MM.1S (cell line): ENCODE results near the gene OTOS.

Experiments used
- DNase-seq: peaks from one replicate; pipeline ENCODE4 v3.0.0-alpha.2; 2015
- H2AFZ ChIP-seq: fragments of 300-600 bp; sonication (generic); 2 replicates; pipeline ENCODE4 v1.6.0; 2016; ENCODE audit warnings: antibody characterized with exemption, low read length
- H3F3A ChIP-seq: fragments of 300-600 bp; sonication (generic); 2 replicates; pipeline ENCODE4 v1.6.1; 2016; ENCODE audit warnings: mild to moderate bottlenecking, antibody characterized with exemption, low read length, moderate library complexity, mixed read lengths; ENCODE audit not compliant: insufficient read depth
- H3K27ac ChIP-seq: fragments of 300-600 bp; sonication (generic); 2 replicates; pipeline ENCODE4 v1.5.1; 2016; ENCODE audit warnings: mild to moderate bottlenecking, low read length
- H3K27me3 ChIP-seq: fragments of 300-600 bp; sonication (generic); replicated peaks from 2 replicates; pipeline ENCODE4 v1.6.0; 2016; ENCODE audit warnings: low read length; ENCODE audit not compliant: insufficient read depth
- H3K36me3 ChIP-seq: fragments of 300-600 bp; sonication (generic); replicated peaks from 2 replicates; pipeline ENCODE4 v1.6.1; 2016; ENCODE audit warnings: mild to moderate bottlenecking, low read length, mixed read lengths; ENCODE audit not compliant: insufficient read depth
- H3K4me1 ChIP-seq: fragments of 300-600 bp; sonication (generic); 2 replicates; pipeline ENCODE4 v1.6.1; 2016; ENCODE audit warnings: low read length, mixed read lengths
- H3K4me2 ChIP-seq: fragments of 300-600 bp; sonication (generic); 2 replicates; pipeline ENCODE4 v1.6.0; 2016; ENCODE audit warnings: low read depth, low read length
- H3K4me3 ChIP-seq: fragments of 300-600 bp; sonication (generic); 2 replicates; pipeline ENCODE4 v1.5.1; 2016; ENCODE audit warnings: low read length, mixed read lengths
- H3K79me2 ChIP-seq: fragments of 300-600 bp; sonication (generic); 2 replicates; pipeline ENCODE4 v1.6.1; 2016; ENCODE audit warnings: mixed run types, low read length, mixed read lengths
- H3K9ac ChIP-seq: fragments of 300-600 bp; sonication (generic); 2 replicates; pipeline ENCODE4 v1.6.1; 2016; ENCODE audit warnings: low read length, mixed read lengths
- H3K9me2 ChIP-seq: fragments of 300-600 bp; sonication (generic); replicated peaks from 2 replicates; pipeline ENCODE4 v1.6.1; 2016; ENCODE audit warnings: mild to moderate bottlenecking, low read length, mixed read lengths; ENCODE audit not compliant: insufficient read depth
- H3K9me3 ChIP-seq: fragments of 300-600 bp; sonication (generic); replicated peaks from 2 replicates; pipeline ENCODE4 v1.6.1; 2016; ENCODE audit warnings: mild to moderate bottlenecking, low read length, mixed read lengths; ENCODE audit not compliant: insufficient read depth
- H4K20me1 ChIP-seq: fragments of 300-600 bp; sonication (generic); 2 replicates; pipeline ENCODE4 v1.6.1; 2016; ENCODE audit warnings: mild to moderate bottlenecking, low read length, moderate library complexity, mixed read lengths; ENCODE audit not compliant: insufficient read depth
- CTCF ChIP-seq: fragments of 300-600 bp; sonication (generic); IDR thresholded peaks from 2 replicates; pipeline ENCODE4 v1.5.1; 2016; ENCODE audit warnings: antibody characterized with exemption, low read length, mixed read lengths
- EZH2 ChIP-seq: fragments of 300-600 bp; sonication (generic); optimal IDR thresholded peaks from 2 replicates; pipeline ENCODE3; 2017; ENCODE audit warnings: low read depth, mild to moderate bottlenecking, antibody characterized with exemption, low read length, mixed read lengths
- EZH2phosphoT487 ChIP-seq: fragments of 300-600 bp; sonication (generic); IDR thresholded peaks from 2 replicates; pipeline ENCODE4 v1.6.1; 2018; ENCODE audit warnings: antibody characterized with exemption, low read length

OTOS gene

DNA sequence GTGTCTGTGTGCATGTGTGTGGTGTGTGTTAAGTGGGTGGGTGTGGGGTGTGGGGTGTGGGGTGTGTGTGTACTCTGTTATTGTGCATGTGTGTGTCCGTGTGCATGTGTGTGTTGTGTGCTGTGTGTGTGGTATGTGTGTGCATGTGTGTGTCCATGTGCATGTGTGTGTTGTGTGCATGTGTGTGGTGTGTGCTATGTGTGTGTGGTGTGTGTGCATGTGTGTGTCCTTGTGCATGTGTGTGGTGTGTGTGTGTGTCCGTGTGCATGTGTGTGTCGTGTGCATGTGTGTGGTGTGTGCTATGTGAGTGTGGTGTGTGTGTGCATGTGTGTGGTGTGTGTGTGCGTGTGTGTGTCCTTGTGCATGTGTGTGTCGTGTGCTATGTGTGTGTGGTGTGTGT, 6.9 kb upstream of the OTOS start:
- no peaks in the 10 kb centered on the region for H3K79me2 ChIP-seq
- TF ChIP-seq EZH2: no peak
- TF ChIP-seq EZH2phosphoT487: no peak
- no peak for TF ChIP-seq CTCF
- H3K9ac ChIP-seq: no peak overlapping the region
- no peaks in the 10 kb centered on the region for H3F3A ChIP-seq
- H3K36me3 ChIP-seq: no peaks in the 10 kb centered on the region
- H3K4me2 ChIP-seq: no peak overlapping the region
- H3K9me3 ChIP-seq: no peaks in the 10 kb centered on the region
- no peaks in the 10 kb centered on the region for H4K20me1 ChIP-seq
- no peaks in the 10 kb centered on the region for H3K4me1 ChIP-seq
- no peak overlapping the region for H3K27ac ChIP-seq
- H2AFZ ChIP-seq: no peak overlapping the region
- H3K4me3 ChIP-seq: no peak overlapping the region
- H3K27me3 ChIP-seq: peaks cover 32% of the 10 kb centered on the region
- no peaks in the 10 kb centered on the region for H3K9me2 ChIP-seq
- no peak for DNase-seq

GRCh38 chr2:240146627-240147278, 6.3 kb upstream of the OTOS start:
- no peak for TF ChIP-seq EZH2
- TF ChIP-seq EZH2phosphoT487: no peak
- no peak for TF ChIP-seq CTCF
- Histone ChIP-seq H3K4me1 (no peaks in the 10 kb centered on the region), H3K9me2 (no peaks in the 10 kb centered on the region), H3K79me2 (no peaks in the 10 kb centered on the region), H3K9me3 (no peaks in the 10 kb centered on the region), H3F3A (no peaks in the 10 kb centered on the region), H3K36me3 (no peaks in the 10 kb centered on the region), H2AFZ (no peak overlapping the region), H4K20me1 (no peaks in the 10 kb centered on the region), H3K4me2 (no peak overlapping the region), H3K27ac (no peak overlapping the region), H3K27me3 (peaks cover 32% of the 10 kb centered on the region), H3K4me3 (no peak overlapping the region), H3K9ac (no peak overlapping the region)
- no peak for DNase-seq

DNA sequence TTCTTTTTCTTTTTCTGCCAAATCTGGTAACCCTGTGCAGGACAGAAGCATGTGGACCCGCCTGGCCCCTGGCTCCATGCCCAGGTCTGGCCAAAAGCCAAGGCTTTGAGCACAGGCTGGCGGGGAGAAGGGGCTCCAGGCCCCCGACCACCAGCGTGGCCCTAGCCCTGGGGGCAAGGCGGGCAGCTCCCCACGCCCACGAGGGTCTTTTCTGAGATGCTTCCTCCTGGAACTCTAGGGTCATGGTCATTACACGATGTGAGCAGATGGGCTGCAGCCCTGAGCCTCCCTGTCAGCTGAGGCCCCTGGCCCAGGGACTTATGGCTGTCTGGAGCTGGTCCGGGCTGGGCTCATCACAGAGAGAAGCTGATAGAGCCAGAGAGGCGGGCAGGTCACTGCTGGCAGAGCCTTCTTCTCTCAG, 5.7 kb upstream of the OTOS start:
- no peak overlapping the region for H2AFZ ChIP-seq
- H3K27ac ChIP-seq: no peak overlapping the region
- H3K9me2 ChIP-seq: no peaks in the 10 kb centered on the region
- no peaks in the 10 kb centered on the region for H3K4me1 ChIP-seq
- no peaks in the 10 kb centered on the region for H3K9me3 ChIP-seq
- no peak for DNase-seq
- peaks cover 31% of the 10 kb centered on the region for H3K27me3 ChIP-seq
- H3K4me2 ChIP-seq: no peak overlapping the region
- TF ChIP-seq EZH2 (no peak), EZH2phosphoT487 (no peak), CTCF (no peak)
- no peak overlapping the region for H3K9ac ChIP-seq
- H3K4me3 ChIP-seq: no peak overlapping the region
- no peaks in the 10 kb centered on the region for H3K36me3 ChIP-seq
- H3F3A ChIP-seq: no peaks in the 10 kb centered on the region
- no peaks in the 10 kb centered on the region for H3K79me2 ChIP-seq
- no peaks in the 10 kb centered on the region for H4K20me1 ChIP-seq
